NB4 (cell line): ENCODE results near the gene FAXDC2.

Experiments used
- DNase-seq: peaks from one replicate; pipeline ENCODE4 v3.0.0; 2010; ENCODE audit warnings: low read depth
- H3K4me3 ChIP-seq: one replicate; pipeline ENCODE4 v1.5.1; 2011; ENCODE audit warnings: mild to moderate bottlenecking, low read depth, low read length, moderate library complexity
- MYC ChIP-seq: IDR thresholded peaks from 2 replicates; pipeline ENCODE4 v1.6.1; 2011; ENCODE audit warnings: low read depth, low read length
- POLR2A ChIP-seq: IDR thresholded peaks from 2 replicates; pipeline ENCODE4 v1.6.1; 2011; ENCODE audit warnings: mild to moderate bottlenecking; ENCODE audit not compliant: insufficient read length; ENCODE audit errors: extremely low read depth
- TF ChIP-seq, protein P1 (sequence below): IDR thresholded peaks from one replicate; pipeline ENCODE4 v1.5.1; 2012; ENCODE audit warnings: low read depth, low read length
- TF ChIP-seq, protein P2 (sequence below): IDR thresholded peaks from 2 replicates; pipeline ENCODE4 v1.6.1; 2011; ENCODE audit warnings: low read depth, low read length

The FAXDC2 gene

DNA sequence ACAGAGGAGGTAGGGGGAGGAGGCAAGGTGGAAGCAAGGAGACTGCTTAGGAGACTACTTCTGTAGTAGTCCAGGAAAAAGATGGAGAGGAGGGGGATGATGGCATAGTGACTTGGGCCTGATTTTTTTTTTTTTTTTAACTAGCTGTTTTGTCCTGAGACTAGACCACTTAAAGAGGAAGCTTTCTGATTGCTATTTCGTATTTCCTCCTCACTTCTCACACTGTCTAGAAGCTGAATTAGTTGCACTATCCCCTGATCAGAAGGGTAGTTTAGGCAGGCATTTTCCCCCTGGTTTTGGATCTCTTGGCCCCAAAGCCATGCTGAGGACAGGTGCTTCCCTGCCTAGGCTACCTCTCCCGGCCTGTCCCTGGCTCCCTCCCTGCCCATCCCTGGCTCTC is 80.3 kb downstream of the FAXDC2 start:
- TF ChIP-seq MYC (no peak), POLR2A (no peak)
- TF ChIP-seq, protein P1, sequence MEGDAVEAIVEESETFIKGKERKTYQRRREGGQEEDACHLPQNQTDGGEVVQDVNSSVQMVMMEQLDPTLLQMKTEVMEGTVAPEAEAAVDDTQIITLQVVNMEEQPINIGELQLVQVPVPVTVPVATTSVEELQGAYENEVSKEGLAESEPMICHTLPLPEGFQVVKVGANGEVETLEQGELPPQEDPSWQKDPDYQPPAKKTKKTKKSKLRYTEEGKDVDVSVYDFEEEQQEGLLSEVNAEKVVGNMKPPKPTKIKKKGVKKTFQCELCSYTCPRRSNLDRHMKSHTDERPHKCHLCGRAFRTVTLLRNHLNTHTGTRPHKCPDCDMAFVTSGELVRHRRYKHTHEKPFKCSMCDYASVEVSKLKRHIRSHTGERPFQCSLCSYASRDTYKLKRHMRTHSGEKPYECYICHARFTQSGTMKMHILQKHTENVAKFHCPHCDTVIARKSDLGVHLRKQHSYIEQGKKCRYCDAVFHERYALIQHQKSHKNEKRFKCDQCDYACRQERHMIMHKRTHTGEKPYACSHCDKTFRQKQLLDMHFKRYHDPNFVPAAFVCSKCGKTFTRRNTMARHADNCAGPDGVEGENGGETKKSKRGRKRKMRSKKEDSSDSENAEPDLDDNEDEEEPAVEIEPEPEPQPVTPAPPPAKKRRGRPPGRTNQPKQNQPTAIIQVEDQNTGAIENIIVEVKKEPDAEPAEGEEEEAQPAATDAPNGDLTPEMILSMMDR = no peak
- TF ChIP-seq, protein P2, sequence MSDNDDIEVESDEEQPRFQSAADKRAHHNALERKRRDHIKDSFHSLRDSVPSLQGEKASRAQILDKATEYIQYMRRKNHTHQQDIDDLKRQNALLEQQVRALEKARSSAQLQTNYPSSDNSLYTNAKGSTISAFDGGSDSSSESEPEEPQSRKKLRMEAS = no peak
- DNase-seq = no peak
- H3K4me3 ChIP-seq = no peak overlapping the region
